Endodermal cell (in vitro differentiated cells): ENCODE data around the gene DBNDD1. TPM values are rescaled to one million over a fixed set of nuclear protein-coding genes. Genes with fewer than 3 reads are reported as not detected.

Source experiments
- DNase-seq: peaks from one replicate; pipeline ENCODE4 v3.0.0-alpha.2; 2017
- H3K27ac ChIP-seq: 2 replicates; pipeline ENCODE4 v1.5.1; 2013; ENCODE audit warnings: mild to moderate bottlenecking, low read depth, low read length, moderate library complexity
- H3K27me3 ChIP-seq: 2 replicates; pipeline ENCODE4 v1.6.1; 2013; ENCODE audit warnings: mild to moderate bottlenecking, low read length, moderate library complexity; ENCODE audit not compliant: insufficient read depth, control insufficient read depth, poor library complexity, severe bottlenecking
- H3K36me3 ChIP-seq: 2 replicates; pipeline ENCODE4 v1.7.0; 2013; ENCODE audit warnings: mild to moderate bottlenecking, low read length, moderate library complexity; ENCODE audit not compliant: control insufficient read depth, insufficient read depth
- H3K4me1 ChIP-seq: one replicate; pipeline ENCODE4 v1.7.0; 2013; ENCODE audit warnings: low read length; ENCODE audit not compliant: control insufficient read depth, insufficient read depth
- H3K4me3 ChIP-seq: 2 replicates; pipeline ENCODE4 v1.5.1; 2013; ENCODE audit warnings: mild to moderate bottlenecking, low read length, moderate library complexity
- H3K9ac ChIP-seq: 2 replicates; pipeline ENCODE4 v1.6.1; 2013; ENCODE audit warnings: mild to moderate bottlenecking, low read length, moderate library complexity; ENCODE audit not compliant: poor library complexity, severe bottlenecking; ENCODE audit errors: extremely low read depth
- H3K9me3 ChIP-seq: 2 replicates; pipeline ENCODE4 v1.6.1; 2013; ENCODE audit warnings: mild to moderate bottlenecking, low read length, moderate library complexity; ENCODE audit not compliant: control insufficient read depth
- H3K27ac Mint-ChIP-seq: 2 replicates; pipeline ENCODE4 v1.8.0; 2020; ENCODE audit warnings: mixed read lengths
- H3K27me3 Mint-ChIP-seq: 2 replicates; pipeline ENCODE4 v1.8.0; 2021; ENCODE audit warnings: mild to moderate bottlenecking, mixed read lengths; ENCODE audit not compliant: insufficient read depth
- H3K36me3 Mint-ChIP-seq: 2 replicates; pipeline ENCODE4 v1.8.0; 2020; ENCODE audit warnings: low read depth, mixed read lengths
- H3K4me1 Mint-ChIP-seq: 2 replicates; pipeline ENCODE4 v1.8.0; 2020; ENCODE audit warnings: mixed read lengths
- H3K4me3 Mint-ChIP-seq: 2 replicates; pipeline ENCODE4 v1.8.0; 2020; ENCODE audit warnings: mild to moderate bottlenecking, moderate library complexity, mixed read lengths
- H3K9me3 Mint-ChIP-seq: 2 replicates; pipeline ENCODE4 v1.8.0; 2020; ENCODE audit warnings: mild to moderate bottlenecking, mixed read lengths
- WGBS, 2 experiments: methylation state at CpG; one replicate each; pipeline versions ENCODE4 v1.1.5 to v1.1.7; 2013; ENCODE audit warnings: missing lambda C conversion rate in 2 of 2, mixed read lengths in 1 of 2; ENCODE audit not compliant: insufficient coverage in 1 of 2, insufficient read length in 1 of 2; 5-methylcytosine and 5-hydroxymethylcytosine counted together
- total RNA-seq, 2 donors: library from RNA; stranded (reverse); fragmentation: NEBNext Ultra II Directional in 1 of 2; extraction: Animal tissue kit (Norgen Biotek cat#: 25700) in 1 of 2; gene quantifications; 2 replicates in 1 of 2; 3 replicates in 1 of 2; pipeline ENCODE4 v1.2.1, GENCODE V29; 2021
- TF ChIP-seq, protein P1 (sequence below): fragments of 200-600 bp; sonication (generic); conservative IDR thresholded peaks from 2 replicates; pipeline ENCODE4 v1.5.0; 2021; ENCODE audit warnings: antibody characterized with exemption, mild to moderate bottlenecking

Gene DBNDD1
- total RNA-seq, 2 donors from 2014 or later = 31.5 to 32.5 TPM

DNA sequence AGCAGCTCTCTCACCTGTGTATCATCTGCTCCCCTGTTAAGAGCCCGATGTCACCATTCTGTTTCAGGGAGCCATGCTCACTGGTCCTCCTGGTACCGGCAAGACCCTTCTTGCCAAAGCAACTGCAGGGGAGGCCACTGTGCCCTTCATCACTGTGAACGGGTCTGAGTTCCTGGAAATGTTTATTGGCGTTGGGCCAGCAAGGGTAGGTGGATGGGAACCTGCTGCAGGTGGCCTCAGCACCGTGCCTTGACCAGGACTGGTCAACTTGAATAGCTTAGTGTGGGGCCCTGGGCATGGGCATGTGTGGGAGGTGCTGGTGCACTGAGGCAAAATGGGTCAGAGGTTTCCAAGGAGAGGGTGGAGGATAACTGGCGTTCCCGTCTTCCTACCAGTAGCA, 28.5 kb downstream of the DBNDD1 start:
- WGBS, 2 experiments = 86 to 97% methylated on average over 5 to 7 of the region's 7 CpGs
- no peak overlapping the region for H3K27ac ChIP-seq
- H3K4me3 ChIP-seq = no peak overlapping the region
- Mint-ChIP-seq H3K27me3 (no peaks in the 10 kb centered on the region), H3K27ac (no peak overlapping the region), H3K9me3 (peaks cover 21% of the 10 kb centered on the region), H3K36me3 (peaks cover 83% of the 10 kb centered on the region), H3K4me1 (no peaks in the 10 kb centered on the region), H3K4me3 (no peak overlapping the region)
- no peak for DNase-seq
- H3K36me3 ChIP-seq = peaks cover 73% of the 10 kb centered on the region
- H3K4me1 ChIP-seq = no peaks in the 10 kb centered on the region
- no peaks in the 10 kb centered on the region for H3K27me3 ChIP-seq
- H3K9ac ChIP-seq = no peak overlapping the region
- peaks cover 25% of the 10 kb centered on the region for H3K9me3 ChIP-seq
- TF ChIP-seq, protein P1, sequence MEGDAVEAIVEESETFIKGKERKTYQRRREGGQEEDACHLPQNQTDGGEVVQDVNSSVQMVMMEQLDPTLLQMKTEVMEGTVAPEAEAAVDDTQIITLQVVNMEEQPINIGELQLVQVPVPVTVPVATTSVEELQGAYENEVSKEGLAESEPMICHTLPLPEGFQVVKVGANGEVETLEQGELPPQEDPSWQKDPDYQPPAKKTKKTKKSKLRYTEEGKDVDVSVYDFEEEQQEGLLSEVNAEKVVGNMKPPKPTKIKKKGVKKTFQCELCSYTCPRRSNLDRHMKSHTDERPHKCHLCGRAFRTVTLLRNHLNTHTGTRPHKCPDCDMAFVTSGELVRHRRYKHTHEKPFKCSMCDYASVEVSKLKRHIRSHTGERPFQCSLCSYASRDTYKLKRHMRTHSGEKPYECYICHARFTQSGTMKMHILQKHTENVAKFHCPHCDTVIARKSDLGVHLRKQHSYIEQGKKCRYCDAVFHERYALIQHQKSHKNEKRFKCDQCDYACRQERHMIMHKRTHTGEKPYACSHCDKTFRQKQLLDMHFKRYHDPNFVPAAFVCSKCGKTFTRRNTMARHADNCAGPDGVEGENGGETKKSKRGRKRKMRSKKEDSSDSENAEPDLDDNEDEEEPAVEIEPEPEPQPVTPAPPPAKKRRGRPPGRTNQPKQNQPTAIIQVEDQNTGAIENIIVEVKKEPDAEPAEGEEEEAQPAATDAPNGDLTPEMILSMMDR = no peak

- peaks cover 78% of the 10 kb centered on the region for H3K36me3 Mint-ChIP-seq
- no peaks in the 10 kb centered on the region for H3K27me3 Mint-ChIP-seq
- peaks cover 2% of the 10 kb centered on the region for H3K9me3 Mint-ChIP-seq
Measured at GRCh38 chr16:89988951-89989350, 30.3 kb downstream of the DBNDD1 start.

GRCh38 chr16:89987169-89987568, 32.1 kb downstream of the DBNDD1 start:
- Mint-ChIP-seq H3K27me3 (no peaks in the 10 kb centered on the region), H3K4me1 (no peaks in the 10 kb centered on the region), H3K36me3 (peaks cover 75% of the 10 kb centered on the region), H3K4me3 (no peak overlapping the region), H3K9me3 (no peaks in the 10 kb centered on the region), H3K27ac (peak overlapping the region; percentile 1)
- no peaks in the 10 kb centered on the region for H3K27me3 ChIP-seq
- H3K36me3 ChIP-seq = peaks cover 69% of the 10 kb centered on the region
- WGBS, 2 experiments = 92 to 100% methylated on average over 1 to 7 of the region's 7 CpGs
- no peak for DNase-seq
- no peaks in the 10 kb centered on the region for H3K9me3 ChIP-seq
- H3K9ac ChIP-seq = no peak overlapping the region
- H3K4me3 ChIP-seq = no peak overlapping the region
- H3K27ac ChIP-seq = no peak overlapping the region
- TF ChIP-seq, protein P1 = no peak
- no peaks in the 10 kb centered on the region for H3K4me1 ChIP-seq

More at GRCh38 chr16:89988951-89989350, 30.3 kb downstream of the DBNDD1 start:
- Histone ChIP-seq H3K36me3 (peaks cover 69% of the 10 kb centered on the region), H3K9ac (no peak overlapping the region), H3K9me3 (peaks cover 7% of the 10 kb centered on the region), H3K4me3 (no peak overlapping the region), H3K27me3 (no peaks in the 10 kb centered on the region), H3K27ac (no peak overlapping the region), H3K4me1 (no peaks in the 10 kb centered on the region)
- Mint-ChIP-seq H3K4me1 (no peaks in the 10 kb centered on the region), H3K27ac (no peak overlapping the region), H3K4me3 (no peak overlapping the region)
- DNase-seq = no peak
- 98% methylated on average over 9 to 10 of the region's 11 CpGs for WGBS, 2 experiments
- TF ChIP-seq, protein P1 = no peak
